ENCODE measurements around the gene MTURN.
"Not testable (repeated sequence)": the region's sequence is repeated elsewhere in the genome, so short reads cannot be mapped to it uniquely, and the experiment has no call there.

The MTURN gene

GRCh38 chr7:30134611-30135300, at the start of gene MTURN:
Gene MTURN, plus strand, starts transcription at chr7:30134986. Its CDS starts 151 bp downstream, at chr7:30135137.
- peak; percentile 99 for DNase-seq (ENCODE audit: low spot score)

DNA sequence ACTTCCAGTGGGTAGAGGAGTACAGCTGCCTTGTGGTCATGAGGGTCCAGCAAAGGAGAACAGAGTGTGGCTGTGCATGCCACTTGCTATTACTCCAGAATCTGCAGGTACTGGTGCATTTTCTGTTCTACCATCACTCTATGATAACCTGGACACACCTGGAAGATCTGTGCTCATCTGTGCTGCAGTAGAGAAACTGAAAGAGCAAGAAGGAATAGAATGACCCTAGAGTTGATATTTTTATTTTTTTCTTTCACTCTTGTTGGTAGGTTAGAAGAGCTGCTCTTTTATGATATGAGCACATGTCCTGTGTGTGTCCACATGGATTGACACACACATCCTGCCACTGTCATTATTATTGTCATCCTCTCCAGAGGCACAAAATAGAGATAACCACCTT, 48.3 kb upstream of the MTURN start:
- no peak for DNase-seq (ENCODE audit: low spot score)

GRCh38 chr7:30087371-30087770, 47.4 kb upstream of the MTURN start:
- DNase-seq (ENCODE audit: low spot score) = no peak

DNA sequence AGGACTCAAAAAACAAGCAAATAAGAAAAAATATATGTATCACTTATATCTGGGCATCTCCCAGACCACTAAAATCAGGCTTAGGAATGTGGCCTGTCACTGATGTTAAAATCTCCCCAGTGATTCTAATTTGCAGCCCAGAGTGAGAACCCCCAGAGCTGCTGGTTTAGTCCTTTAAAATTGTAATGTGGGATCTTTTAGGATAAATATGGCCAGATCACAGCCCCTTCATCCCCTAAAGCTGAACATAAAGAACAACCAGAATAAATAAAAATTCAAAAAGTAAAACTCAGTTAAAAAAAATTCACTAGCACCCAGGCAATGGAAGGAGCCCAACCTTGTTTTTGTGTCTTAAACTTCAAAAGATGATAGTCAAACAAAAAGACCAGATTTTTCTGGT, 46.4 kb upstream of the MTURN start:
- DNase-seq (ENCODE audit: low spot score) = no peak

DNA sequence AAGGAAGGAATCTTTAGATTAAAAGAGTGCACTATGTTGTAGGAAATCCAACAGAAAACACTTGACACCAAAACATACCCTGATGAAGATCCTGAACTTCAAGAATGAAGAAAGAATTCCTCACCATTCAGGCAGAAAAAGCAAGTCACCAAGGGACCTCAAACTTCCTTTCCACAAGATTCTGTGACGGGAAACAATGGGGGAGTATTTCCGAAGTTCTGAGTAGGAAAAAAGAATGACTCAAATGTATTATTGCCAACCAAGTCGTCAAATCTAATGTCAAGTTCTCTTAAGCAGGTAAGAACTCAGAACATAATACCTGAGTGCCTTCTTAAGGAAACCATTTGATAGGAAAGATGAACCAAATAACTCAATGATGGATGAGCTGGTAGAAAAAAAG, 44.7 kb upstream of the MTURN start:
- no peak for DNase-seq (ENCODE audit: low spot score)

- DNase-seq (ENCODE audit: low spot score) = no peak
These were observed 43.3 kb upstream of the MTURN start for GRCh38 chr7:30091491-30091912.

GRCh38 chr7:30091987-30092386, 42.8 kb upstream of the MTURN start:
- DNase-seq (ENCODE audit: low spot score) = no peak

- no peak for DNase-seq (ENCODE audit: low spot score)
These were observed 41.3 kb upstream of the MTURN start for GRCh38 chr7:30093420-30093952.

DNA sequence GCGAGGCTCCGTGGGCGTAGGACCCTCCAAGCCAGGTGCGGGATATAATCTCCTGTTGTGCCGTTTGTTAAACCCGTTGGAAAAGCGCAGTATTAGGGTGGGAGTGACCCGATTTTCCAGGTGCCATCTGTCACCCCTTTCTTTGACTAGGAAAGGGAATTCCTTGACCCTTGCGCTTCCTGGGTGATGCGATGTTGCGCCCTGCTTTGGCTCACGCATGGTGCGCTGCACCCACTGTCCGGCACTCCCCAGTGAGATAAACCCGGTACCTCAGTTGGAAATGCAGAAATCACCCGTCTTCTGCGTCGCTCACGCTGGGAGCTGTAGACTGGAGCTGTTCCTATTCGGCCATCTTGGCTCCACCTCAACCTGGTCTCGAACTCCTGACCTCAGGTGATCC, 36.2 kb upstream of the MTURN start:
- DNase-seq (ENCODE audit: low spot score) = not testable (repeated sequence)

DNA sequence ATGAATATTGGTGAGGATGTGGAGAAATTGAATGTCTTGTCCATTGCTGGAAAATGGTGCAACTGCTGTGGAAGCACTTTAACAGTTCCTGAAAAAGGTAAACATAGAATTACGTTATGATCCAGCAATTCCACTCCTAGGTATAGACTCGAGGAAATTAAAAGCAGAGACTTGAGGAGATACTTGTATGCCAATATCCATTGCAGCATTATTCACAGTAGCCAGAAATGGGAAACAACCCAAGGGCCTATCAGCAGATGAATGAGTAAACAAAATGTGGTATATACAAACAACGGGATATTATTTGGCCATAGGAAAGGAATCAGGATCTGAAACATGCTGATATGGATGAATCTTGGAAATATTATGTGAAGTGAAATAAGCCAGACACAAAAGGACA, 32.5 kb upstream of the MTURN start:
- no peak for DNase-seq (ENCODE audit: low spot score)

GRCh38 chr7:30104157-30104556, 30.6 kb upstream of the MTURN start:
- no peak for DNase-seq (ENCODE audit: low spot score)

- DNase-seq (ENCODE audit: low spot score) = no peak
These were observed 22.6 kb upstream of the MTURN start for GRCh38 chr7:30112103-30112713.

DNA sequence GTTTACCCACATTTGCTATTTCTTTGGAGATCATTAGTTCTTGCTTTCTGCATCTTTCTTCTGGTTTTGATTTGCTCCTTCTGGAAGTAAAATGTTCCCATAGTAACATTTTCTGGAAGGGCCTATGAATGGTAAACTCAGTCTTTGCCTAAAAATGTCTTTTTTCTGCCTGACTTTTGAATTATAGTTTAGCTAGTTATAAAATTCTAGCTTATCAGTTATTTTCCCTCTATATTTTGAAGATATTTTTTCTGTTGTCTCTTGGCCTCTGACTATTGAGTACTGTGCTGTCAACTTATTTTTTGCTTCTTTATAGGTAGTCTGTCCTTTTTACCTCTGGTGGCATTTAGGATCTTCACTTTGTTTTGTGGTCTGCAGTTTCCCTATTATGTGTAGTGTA, 21.6 kb upstream of the MTURN start:
- no peak for DNase-seq (ENCODE audit: low spot score)

DNA sequence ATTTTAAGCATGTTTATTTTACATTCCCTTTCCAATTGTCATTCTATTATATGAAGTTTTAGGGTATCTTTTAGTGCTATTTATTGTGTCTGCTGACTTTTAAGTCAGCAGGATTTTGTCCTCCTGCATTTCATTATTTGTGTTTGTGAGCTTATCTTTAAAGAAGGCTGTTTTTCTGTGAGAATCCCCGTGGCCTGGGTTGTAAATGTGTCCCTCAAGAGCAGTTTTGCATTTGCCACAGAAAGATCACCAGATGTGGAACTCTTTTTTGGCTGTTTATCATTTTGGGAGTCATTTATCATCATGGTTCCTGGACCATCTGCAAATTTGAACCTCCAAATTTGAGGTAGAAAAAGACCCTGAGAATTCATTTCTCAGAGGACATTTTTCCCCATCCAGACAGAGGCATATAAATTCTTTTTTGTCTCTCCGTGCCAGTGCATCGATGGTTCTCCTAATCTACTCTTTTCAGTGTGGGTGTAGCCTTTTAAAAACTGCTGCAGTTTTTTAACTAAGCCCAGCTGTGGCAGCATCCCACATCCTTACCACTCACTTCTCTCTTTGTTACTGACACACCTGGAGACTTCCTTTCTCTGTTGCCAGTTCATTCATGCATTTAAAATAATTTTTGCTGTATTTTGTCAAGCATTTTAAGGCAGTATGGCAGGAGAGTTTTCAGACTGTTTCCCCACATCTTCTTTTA, 20.1 kb upstream of the MTURN start:
- no peak for DNase-seq (ENCODE audit: low spot score)

GRCh38 chr7:30115709-30116297, 19.0 kb upstream of the MTURN start:
- DNase-seq (ENCODE audit: low spot score) = no peak

DNA sequence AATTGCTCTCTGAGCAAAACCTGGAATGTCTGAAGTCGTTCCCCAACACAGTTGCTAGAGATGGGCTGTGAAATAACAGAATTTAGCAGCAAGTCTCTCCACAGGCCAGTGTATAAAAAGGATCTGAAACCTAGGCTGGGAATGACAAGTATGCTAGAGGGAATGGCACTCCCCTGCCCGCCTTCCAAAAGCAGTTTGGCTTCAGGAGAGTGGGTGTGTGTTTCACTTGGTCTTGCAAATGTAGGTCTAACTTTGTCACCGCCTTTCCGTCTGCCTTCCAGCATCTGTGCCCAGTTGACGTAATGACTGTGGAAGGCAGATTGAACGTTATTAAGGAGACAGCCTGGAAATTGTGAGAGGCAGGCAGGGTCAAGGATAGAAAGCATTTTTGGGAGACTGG, 18.0 kb upstream of the MTURN start:
- no peak for DNase-seq (ENCODE audit: low spot score)

DNA sequence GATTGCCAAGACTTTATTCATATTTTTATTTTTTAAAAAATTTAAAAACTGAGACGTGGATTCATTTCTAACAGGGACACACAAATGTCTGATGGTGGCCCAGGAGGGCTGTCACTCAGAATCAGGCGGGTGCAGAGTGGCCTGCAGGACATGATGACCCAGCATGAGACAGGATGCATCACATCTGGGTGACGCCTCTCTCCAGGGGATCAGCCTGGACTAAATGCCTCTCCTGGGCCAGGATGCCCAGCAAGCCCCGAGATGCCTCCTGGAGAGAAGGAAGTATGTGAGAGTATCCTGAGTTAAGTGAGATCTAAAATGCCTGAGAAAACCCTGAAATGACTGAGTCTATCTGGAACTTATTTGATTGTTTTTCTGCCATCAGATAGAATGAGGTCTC, 16.9 kb upstream of the MTURN start:
- DNase-seq (ENCODE audit: low spot score) = no peak

DNA sequence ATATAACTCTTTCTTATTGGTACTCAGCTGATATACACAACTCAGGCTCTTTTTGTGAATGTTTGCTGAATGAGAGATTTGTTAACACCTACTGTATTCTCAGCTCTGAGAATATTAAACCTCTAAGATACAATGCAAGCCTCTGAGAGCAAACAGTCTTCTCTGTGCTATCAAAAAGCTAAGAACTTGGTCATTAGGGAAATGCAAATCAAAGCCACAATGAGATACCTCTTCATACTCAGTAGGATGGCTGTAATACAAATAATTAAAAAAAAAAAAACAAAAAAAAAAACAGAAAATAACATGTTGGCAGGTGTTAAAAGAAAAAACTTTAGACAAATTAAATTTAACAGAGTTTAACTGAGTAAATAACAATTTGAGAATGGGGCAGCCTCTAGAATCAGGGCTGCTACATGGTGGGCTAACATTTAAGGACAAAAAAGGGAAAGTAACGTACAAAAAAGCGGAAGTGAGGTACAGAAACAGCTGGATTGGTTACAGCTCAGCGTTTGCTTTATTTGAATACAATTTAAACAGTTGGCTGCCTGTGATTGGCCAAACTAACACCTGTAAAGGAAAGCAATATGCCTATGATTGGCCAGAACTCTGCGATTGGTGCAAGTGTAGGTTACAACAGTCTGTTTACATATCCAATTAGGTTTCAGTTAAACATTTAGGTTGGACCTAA, 14.8 kb upstream of the MTURN start:
- DNase-seq (ENCODE audit: low spot score) = no peak

- DNase-seq (ENCODE audit: low spot score) = no peak
These were observed 813 bp upstream of the MTURN start for GRCh38 chr7:30133736-30134610.

- DNase-seq (ENCODE audit: low spot score) = peak; percentile 79
These were observed 723 bp downstream of the MTURN start for GRCh38 chr7:30135301-30136116.
